PFSK-1 (cell line): ENCODE measurements around the gene RAX2.

Experiments
- POLR2AphosphoS5 ChIP-seq: IDR thresholded peaks from 2 replicates; pipeline ENCODE4 v1.6.1; 2012; ENCODE audit warnings: low read depth, mild to moderate bottlenecking, control low read depth, low read length, moderate library complexity
- REST ChIP-seq, 2 experiments: IDR thresholded peaks; 2 replicates each; pipeline versions ENCODE4 v1.6.1 to v1.8.0; 2011 to 2012; ENCODE audit warnings: low read depth in 2 of 2, low read length in 2 of 2, control low read depth in 1 of 2, inconsistent platforms in 1 of 2, mild to moderate bottlenecking in 1 of 2, moderate library complexity in 1 of 2; ENCODE audit not compliant: insufficient read depth in 1 of 2
- TAF1 ChIP-seq: IDR thresholded peaks from 2 replicates; pipeline ENCODE4 v1.6.1; 2012; ENCODE audit warnings: low read length, control low read depth, borderline replicate concordance; ENCODE audit not compliant: insufficient read depth

- TF ChIP-seq POLR2AphosphoS5 (no peak), REST (IDR thresholded peaks at IDR 0.05; ENCODE audit: insufficient read depth in 1 of 2, low read depth in 2 of 2, low read length in 2 of 2) (no peak), TAF1 (no peak)
Measured at GRCh38 chr19:3768015-3768747, 3.8 kb downstream of the RAX2 start.
